Cerebellar cortex (tissue), 1 donor: ENCODE results near the gene MALAT1.
"Not testable (repeated sequence)": the region's sequence is repeated elsewhere in the genome, so short reads cannot be mapped to it uniquely, and the experiment has no call there.

Experiments
- DNase-seq: peaks from one replicate; pipeline ENCODE4 v3.0.0-alpha.2; 2015; ENCODE audit warnings: low spot score

The MALAT1 gene

GRCh38 chr11:65498042-65498726 is 661 bp upstream of the MALAT1 start:
- DNase-seq = peak; percentile 73

- DNase-seq = no peak
Observed at GRCh38 chr11:65498727-65498976, 193 bp upstream of the MALAT1 start.

- DNase-seq = no peak
Observed at GRCh38 chr11:65499713-65500386, 1.0 kb downstream of the MALAT1 start.

- DNase-seq = peak; percentile 54
Observed at GRCh38 chr11:65500387-65501185, 1.7 kb downstream of the MALAT1 start.

- peak; percentile 24 for DNase-seq
Observed at GRCh38 chr11:65501186-65501471, 2.3 kb downstream of the MALAT1 start.

GRCh38 chr11:65501472-65502273 is 2.8 kb downstream of the MALAT1 start:
- peak; percentile 47 for DNase-seq

- no peak for DNase-seq
Observed at GRCh38 chr11:65502274-65502554, 3.4 kb downstream of the MALAT1 start.

- peak; percentile 25 for DNase-seq
Observed at GRCh38 chr11:65502555-65503367, 3.9 kb downstream of the MALAT1 start.

GRCh38 chr11:65503368-65503948 is 4.6 kb downstream of the MALAT1 start:
- DNase-seq = peak; percentile 26

- peak; percentile 53 for DNase-seq
Observed at GRCh38 chr11:65503949-65504673, 5.3 kb downstream of the MALAT1 start.

- peak; percentile 42 for DNase-seq
Observed at GRCh38 chr11:65504674-65505465, 6.0 kb downstream of the MALAT1 start.

- peak; percentile 57 for DNase-seq
Observed at GRCh38 chr11:65505466-65506289, 6.8 kb downstream of the MALAT1 start.

- no peak for DNase-seq
Observed at GRCh38 chr11:65506290-65506771, 7.5 kb downstream of the MALAT1 start.

- peak; percentile 94 for DNase-seq
Observed at GRCh38 chr11:65506772-65507505, 8.1 kb downstream of the MALAT1 start.

GRCh38 chr11:65512311-65512710 is 13.5 kb downstream of the MALAT1 start:
- not testable (repeated sequence) for DNase-seq

- DNase-seq = no peak
Observed at GRCh38 chr11:65516135-65516968, 17.5 kb downstream of the MALAT1 start.

- DNase-seq = not testable (repeated sequence)
Observed at GRCh38 chr11:65518941-65519549, 20.2 kb downstream of the MALAT1 start.
